H1 (cell line): ENCODE data around the gene TFG. TPM values are rescaled to one million over a fixed set of nuclear protein-coding genes. Genes with fewer than 3 reads are reported as not detected.

Experiments
- BCL11A ChIP-seq, 2 experiments: IDR thresholded peaks; one replicate each; pipeline ENCODE4 v1.6.1; 2011; ENCODE audit warnings: low read depth in 2 of 2, low read length in 2 of 2, mild to moderate bottlenecking in 2 of 2
- CHD2 ChIP-seq: IDR thresholded peaks from 2 replicates; pipeline ENCODE4 v1.6.1; 2012; ENCODE audit warnings: low read length, improper control_type of control experiment
- CREB1 ChIP-seq: IDR thresholded peaks from 2 replicates; pipeline ENCODE4 v1.6.1; 2012; ENCODE audit warnings: inconsistent platforms
- E2F6 ChIP-seq: IDR thresholded peaks from 2 replicates; pipeline ENCODE4 v1.6.1; 2012; ENCODE audit warnings: inconsistent platforms
- FOSL1 ChIP-seq: IDR thresholded peaks from 2 replicates; pipeline ENCODE4 v1.6.1; 2011; ENCODE audit warnings: mild to moderate bottlenecking, low read depth, low read length, moderate library complexity; ENCODE audit not compliant: insufficient read depth
- GABPA ChIP-seq: IDR thresholded peaks from 2 replicates; pipeline ENCODE4 v1.6.1; 2011; ENCODE audit warnings: mild to moderate bottlenecking, low read length, moderate library complexity, borderline replicate concordance; ENCODE audit not compliant: insufficient read depth
- GTF2F1 ChIP-seq: IDR thresholded peaks from 2 replicates; pipeline ENCODE4 v1.6.1; 2012; ENCODE audit warnings: low read depth, low read length, improper control_type of control experiment, borderline replicate concordance
- KDM4A ChIP-seq: IDR thresholded peaks from one replicate; pipeline ENCODE4 v1.7.1; 2012; ENCODE audit warnings: low read depth, mild to moderate bottlenecking, moderate library complexity, low read length, inconsistent platforms; ENCODE audit not compliant: severe bottlenecking
- MAX ChIP-seq: IDR thresholded peaks from 2 replicates; pipeline ENCODE4 v1.6.1; 2012; ENCODE audit warnings: inconsistent platforms
- NRF1 ChIP-seq: IDR thresholded peaks from 2 replicates; pipeline ENCODE4 v1.6.1; 2011; ENCODE audit warnings: mild to moderate bottlenecking, low read depth, low read length, improper control_type of control experiment
- POLR2A ChIP-seq, 2 experiments: IDR thresholded peaks; 1 replicate in 1 of 2; 2 replicates in 1 of 2; pipeline ENCODE4 v1.6.1; 2011; ENCODE audit warnings: low read depth in 2 of 2, low read length in 2 of 2, mild to moderate bottlenecking in 2 of 2; ENCODE audit errors: control extremely low read depth in 1 of 2
- POLR2AphosphoS5 ChIP-seq: IDR thresholded peaks from 2 replicates; pipeline ENCODE4 v1.6.1; 2011; ENCODE audit warnings: low read depth, low read length
- SIN3A ChIP-seq, 2 experiments: IDR thresholded peaks in 1 of 2; conservative IDR thresholded peaks in 1 of 2; 2 replicates each; pipeline ENCODE4 v1.6.1; 2011 to 2012; ENCODE audit warnings: low read length in 2 of 2, improper control_type of control experiment in 1 of 2, low read depth in 1 of 2, mild to moderate bottlenecking in 1 of 2
- SP4 ChIP-seq: IDR thresholded peaks from 2 replicates; pipeline ENCODE4 v1.6.1; 2012; ENCODE audit warnings: low read length, inconsistent platforms
- TAF1 ChIP-seq: IDR thresholded peaks from 2 replicates; pipeline ENCODE4 v1.6.1; 2011; ENCODE audit warnings: mild to moderate bottlenecking, low read depth, low read length
- TAF7 ChIP-seq: optimal IDR thresholded peaks from 2 replicates; pipeline ENCODE3; 2011; ENCODE audit warnings: low read depth, mild to moderate bottlenecking, inconsistent platforms, low read length, moderate library complexity, borderline replicate concordance
- TCF12 ChIP-seq: IDR thresholded peaks from 2 replicates; pipeline ENCODE4 v1.6.1; 2011; ENCODE audit warnings: low read depth, mild to moderate bottlenecking, low read length
- TEAD4 ChIP-seq: IDR thresholded peaks from 2 replicates; pipeline ENCODE4 v1.6.1; 2012; ENCODE audit warnings: low read depth, low read length, inconsistent platforms, mixed read lengths
- polyA plus RNA-seq, 7 experiments: library from polyadenylated mRNA; depleted of rRNA in 3 of 7; stranded (reverse) in 5 of 7; unstranded in 2 of 7; fragments of >200 nt in 5 of 7; fragments of 200-250 nt in 2 of 7; gene quantifications; 1 replicate in 5 of 7; 2 replicates in 1 of 7; 4 replicates in 1 of 7; pipeline versions ENCODE4 v1.2.1 to v1.2.3, GENCODE V29; 2011 to 2013; ENCODE audit warnings: missing spikeins in 2 of 7, mixed read lengths in 2 of 7
- total RNA-seq: library from RNA; stranded (reverse); fragmentation: NEBNext Ultra II Directional; extraction: Animal tissue kit (Norgen Biotek cat#: 25700); gene quantifications from 2 replicates; pipeline ENCODE4 v1.2.1, GENCODE V29; 2021

TFG gene
- total and polyA plus RNA-seq, 2 of the 8 experiments (the other 6 are each of a cell fraction or from before 2014, with no cell fraction given), result 81.9 to 98.4 TPM

GRCh38 chr3:100708989-100709841, at the start of gene TFG (continued):
- peak; percentile 40; the same call in 1 of the 2 replicates for TF ChIP-seq SP4
- TF ChIP-seq CHD2, result peak; percentile 41; the same call in 1 of the 2 replicates
- peak; percentile 85; the same call in 1 of the 2 replicates for TF ChIP-seq GABPA
- no peak for TF ChIP-seq TCF12
- TF ChIP-seq FOSL1, result no peak
- TF ChIP-seq E2F6, result peak; percentile 78
- peak; percentile 86 for TF ChIP-seq POLR2AphosphoS5
- no peak for TF ChIP-seq BCL11A (IDR thresholded peaks at IDR 0.05; ENCODE audit: low read depth in 2 of 2, low read length in 2 of 2)
- peak in 1 of 2 experiments; percentile 38; a peak in 1 of 4 replicates for TF ChIP-seq SIN3A (conservative IDR thresholded peaks at IDR 0.05 in 1 of 2, IDR thresholded peaks at IDR 0.05 in 1 of 2; ENCODE audit: low read depth in 1 of 2, low read length in 2 of 2)
- peak; percentile 87 for TF ChIP-seq TAF7
- TF ChIP-seq NRF1, result peak; percentile 78
- TF ChIP-seq TAF1, result peak; percentile 75
- peak; percentile 59 for TF ChIP-seq CREB1
- TF ChIP-seq TEAD4, result 0 out of 2 replicates have a peak, but pooled peaks have one; percentile 6
- TF ChIP-seq KDM4A, result peak; percentile 58
- peak; percentile 79 to 92 for TF ChIP-seq POLR2A (IDR thresholded peaks at IDR 0.05; ENCODE audit: control extremely low read depth in 1 of 2, low read depth in 2 of 2, low read length in 2 of 2)
- 0 out of 2 replicates have a peak, but pooled peaks have one; percentile 17 for TF ChIP-seq GTF2F1
- TF ChIP-seq MAX, result peak; percentile 83
